HepG2 (cell line): ENCODE results near the gene SERPINF2. TPM values are rescaled to one million over a fixed set of nuclear protein-coding genes. Genes with fewer than 3 reads are reported as not detected.

ENCODE experiments used
- BCL3 ChIP-seq: sonication (generic); formaldehyde crosslinking; IDR thresholded peaks from 2 replicates; pipeline ENCODE4 v1.5.1; 2020; ENCODE audit warnings: mild to moderate bottlenecking, missing genetic modification reagents, moderate library complexity
- BCL6 ChIP-seq: IDR thresholded peaks from 2 replicates; pipeline ENCODE4 v1.6.1; 2016; ENCODE audit warnings: missing genetic modification reagents, missing compliant biosample characterization
- CREB3 ChIP-seq: sonication (generic); formaldehyde crosslinking; IDR thresholded peaks from 2 replicates; pipeline ENCODE4 v1.5.0; 2020; ENCODE audit warnings: missing genetic modification reagents
- DPF2 ChIP-seq: sonication (generic); formaldehyde crosslinking; IDR thresholded peaks from 2 replicates; pipeline ENCODE4 v1.4.0; 2020; ENCODE audit warnings: mild to moderate bottlenecking, low read depth, missing genetic modification reagents, borderline replicate concordance
- FOXK2 ChIP-seq: fragments of 450-650 bp; IDR thresholded peaks from 2 replicates; pipeline ENCODE4 v1.6.1; 2016
- GLMP ChIP-seq: sonication (generic); formaldehyde crosslinking; IDR thresholded peaks from 2 replicates; pipeline ENCODE4 v1.9.0; 2021; ENCODE audit warnings: missing genetic modification reagents, mild to moderate bottlenecking, borderline replicate concordance
- HBP1 ChIP-seq: IDR thresholded peaks from 2 replicates; pipeline ENCODE4 v1.6.1; 2016; ENCODE audit warnings: low read depth, control low read depth
- HNF4A ChIP-seq: sonication (generic); formaldehyde crosslinking; IDR thresholded peaks from 2 replicates; pipeline ENCODE4 v1.4.0; 2020; ENCODE audit warnings: missing genetic modification reagents
- JARID2 ChIP-seq: sonication (generic); formaldehyde crosslinking; IDR thresholded peaks from 2 replicates; pipeline ENCODE4 v1.8.1; 2023; ENCODE audit warnings: missing genetic modification reagents, inconsistent platforms; ENCODE audit not compliant: insufficient replicate concordance
- NR0B2 ChIP-seq: sonication (generic); formaldehyde crosslinking; IDR thresholded peaks from 2 replicates; pipeline ENCODE4 v1.4.0; 2020; ENCODE audit warnings: mild to moderate bottlenecking, missing genetic modification reagents
- RBM39 ChIP-seq: fragments of 200-400 bp; formaldehyde crosslinking; IDR thresholded peaks from one replicate; pipeline ENCODE4 v1.6.1; 2018; ENCODE audit warnings: antibody characterized with exemption, mild to moderate bottlenecking, low read depth, low read length; ENCODE audit not compliant: poor library complexity, severe bottlenecking
- TP53 ChIP-seq: sonication (generic); formaldehyde crosslinking; conservative IDR thresholded peaks from 2 replicates; pipeline ENCODE4 v1.4.0; 2020; ENCODE audit warnings: missing genetic modification reagents
- ZBTB25 ChIP-seq: IDR thresholded peaks from 2 replicates; pipeline ENCODE4 v1.6.1; 2018; ENCODE audit warnings: missing genetic modification reagents
- ZBTB3 ChIP-seq: sonication (generic); formaldehyde crosslinking; IDR thresholded peaks from 2 replicates; pipeline ENCODE4 v1.4.0; 2020; ENCODE audit warnings: low read depth, mild to moderate bottlenecking, moderate library complexity, missing genetic modification reagents, borderline replicate concordance
- ZBTB34 ChIP-seq: sonication (generic); formaldehyde crosslinking; IDR thresholded peaks from 2 replicates; pipeline ENCODE4 v1.8.0; 2022; ENCODE audit warnings: mild to moderate bottlenecking, missing genetic modification reagents
- ZNF180 ChIP-seq: sonication (generic); formaldehyde crosslinking; IDR thresholded peaks from 2 replicates; pipeline ENCODE4 v1.4.0; 2020; ENCODE audit warnings: low read depth, missing genetic modification reagents, borderline replicate concordance
- ZNF335 ChIP-seq: sonication (generic); formaldehyde crosslinking; IDR thresholded peaks from 2 replicates; pipeline ENCODE4 v1.4.0; 2020; ENCODE audit warnings: missing genetic modification reagents
- ZNF496 ChIP-seq: sonication (generic); formaldehyde crosslinking; IDR thresholded peaks from 2 replicates; pipeline ENCODE4 v1.8.1; 2023; ENCODE audit warnings: mild to moderate bottlenecking, moderate library complexity, missing genetic modification reagents; ENCODE audit not compliant: insufficient replicate concordance
- ZNF550 ChIP-seq: sonication (generic); formaldehyde crosslinking; IDR thresholded peaks from 2 replicates; pipeline ENCODE4 v1.4.0; 2020; ENCODE audit warnings: mild to moderate bottlenecking, missing genetic modification reagents, borderline replicate concordance
- ZNF75D ChIP-seq: sonication (generic); formaldehyde crosslinking; IDR thresholded peaks from 2 replicates; pipeline ENCODE4 v1.8.1; 2023; ENCODE audit warnings: missing genetic modification reagents, mild to moderate bottlenecking, borderline replicate concordance
- ZNF782 ChIP-seq: sonication (generic); formaldehyde crosslinking; IDR thresholded peaks from 2 replicates; pipeline ENCODE4 v1.4.0; 2020; ENCODE audit warnings: missing genetic modification reagents, mild to moderate bottlenecking, borderline replicate concordance
- polyA plus RNA-seq, 8 experiments: library from polyadenylated mRNA; depleted of rRNA in 3 of 8; stranded (reverse) in 7 of 8; unstranded in 1 of 8; fragments of >200 nt; fragmentation: Illumina TruSeq in 4 of 8; extraction: Trizol in 4 of 8; gene quantifications; 2 replicates each; pipeline versions ENCODE4 v1.2.1 to v1.2.3, GENCODE V29; 2011 to 2016; ENCODE audit warnings: low read depth in 4 of 8, missing spikeins in 1 of 8, mixed read lengths in 1 of 8; ENCODE audit not compliant: insufficient read depth in 1 of 8
- total RNA-seq, 5 experiments: library from RNA; depleted of rRNA; stranded (reverse); fragments of >200 nt; fragmentation: Illumina TruSeq; extraction: Trizol; gene quantifications; 2 replicates each; pipeline ENCODE4 v1.2.3, GENCODE V29; 2016; ENCODE audit warnings: low read depth in 1 of 5

Gene SERPINF2
- total and polyA plus RNA-seq, 2 of the 13 experiments (the other 11 are each of a cell fraction or from before 2014, with no cell fraction given) = 309 to 548 TPM

GRCh38 chr17:1742371-1743087 is at the start of gene SERPINF2 (continued):
- TF ChIP-seq ZNF782 (CRISPR knock-in tag) (no peak), BCL6 (CRISPR knock-in tag) (peak; percentile 84), HBP1 (CRISPR knock-in tag) (peak; percentile 48; the same call in 1 of the 2 replicates), ZBTB25 (no peak), ZBTB34 (CRISPR knock-in tag) (no peak), ZNF75D (CRISPR knock-in tag) (no peak), ZBTB3 (no peak), CREB3 (CRISPR knock-in tag) (no peak), BCL3 (no peak), GLMP (CRISPR knock-in tag) (no peak), ZNF180 (no peak), DPF2 (CRISPR knock-in tag) (no peak), TP53 (CRISPR knock-in tag) (no peak), ZNF335 (CRISPR knock-in tag) (no peak), NR0B2 (CRISPR knock-in tag) (no peak), HNF4A (peak; percentile 76), RBM39 (no peak), ZNF550 (CRISPR knock-in tag) (no peak), FOXK2 (0 out of 2 replicates have a peak, but pooled peaks have one; percentile 38), JARID2 (no peak), ZNF496 (CRISPR knock-in tag) (no peak)
